ENCODE data around the gene PPM1H. TPM values are rescaled to one million over a fixed set of nuclear protein-coding genes. Genes with fewer than 3 reads are reported as not detected.

The PPM1H gene
- total and polyA plus RNA-seq, 10 of the 15 experiments (the other 5 are each of a cell fraction or from before 2014, with no cell fraction given), result 0.11 to 0.83 (median 0.49) TPM

DNA sequence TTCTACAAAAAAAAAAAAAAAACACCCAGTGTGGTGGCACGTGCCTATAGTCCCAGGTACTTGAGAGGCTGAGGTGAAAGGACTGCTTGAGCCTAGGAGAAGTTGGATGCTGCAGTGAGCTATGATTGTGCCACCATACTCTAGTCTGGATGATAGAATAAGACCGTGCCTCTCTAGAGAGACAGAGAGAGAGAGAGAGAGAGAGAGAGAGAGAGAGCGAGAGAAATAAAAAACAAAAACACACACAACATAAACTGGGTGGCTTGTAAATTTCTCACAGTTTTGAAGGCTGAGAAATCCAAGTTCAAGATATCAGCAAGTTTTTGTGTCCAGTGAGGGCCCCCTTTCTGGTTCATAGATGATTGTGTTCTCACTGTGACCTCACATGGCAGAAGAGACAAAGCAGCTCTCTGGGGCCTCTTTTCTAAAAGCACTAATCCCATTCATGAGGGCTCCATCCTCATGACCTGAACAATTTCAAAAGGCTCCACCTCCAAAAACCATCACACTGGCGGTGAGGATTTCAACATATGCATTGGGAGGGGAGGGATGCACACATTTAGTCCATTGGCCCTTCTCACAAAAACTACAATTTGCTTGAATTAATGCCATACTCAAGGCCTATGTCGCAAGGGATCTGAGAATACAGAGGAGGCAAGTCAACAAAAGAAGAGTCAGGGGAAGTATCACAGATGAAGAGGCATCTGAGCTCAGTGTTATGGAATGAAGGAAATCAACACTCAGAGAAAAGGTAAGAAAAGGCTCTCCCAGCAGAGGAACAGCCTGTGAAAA is 94.9 kb downstream of the PPM1H start:
- no peak for FAIRE-seq
- in situ Hi-C loops (cut with MboI), result no loop called here
- peaks cover 4% of the 10 kb centered on the region; the same call in 1 of the 2 replicates for H3K4me1 ChIP-seq (ENCODE audit: control insufficient read depth, insufficient read depth, low read length)
- ChIA-PET CTCF (no interaction called here), SMC1A (ENCODE audit: uncharacterized antibody, unreplicated experiment) (interaction anchor here (1.0 kb wide), 1 partner anchor 26 kb away, joined by 3 read pairs; no protein-coding TSS in a partner anchor), RAD21 (ENCODE audit: unreplicated experiment) (no interaction called here), POLR2A (no interaction called here)
- H3K4me3 ChIP-seq, result no peak overlapping the region
- no peak for ATAC-seq
- no peak overlapping the region for H3K27ac ChIP-seq (ENCODE audit: control insufficient read depth, insufficient read depth)
- no peaks in the 10 kb centered on the region for H3K36me3 ChIP-seq (ENCODE audit: control insufficient read depth in 2 of 2, insufficient read depth in 2 of 2, low read length in 1 of 2)
- DNase-seq (ENCODE audit: low read depth, low spot score), result no peak
- no TSS peak for BruUV-seq (replicated peaks)
- intact Hi-C loops (cut with micrococcal nuclease; ENCODE audit: unreplicated experiment), result no loop called here
- H2AFZ ChIP-seq (ENCODE audit: control insufficient read depth, low read depth, low read length), result no peak overlapping the region
- H3K27me3 ChIP-seq (replicated peaks in 1 of 2; ENCODE audit: control insufficient read depth in 2 of 2, insufficient read depth in 2 of 2, low read length in 1 of 2), result no peaks in the 10 kb centered on the region
- TF ChIP-seq ASH2L (IDR thresholded peaks at IDR 0.05; ENCODE audit: borderline replicate concordance, low read depth) (no peak), TCF3 (IDR thresholded peaks at IDR 0.05; ENCODE audit: borderline replicate concordance, insufficient read depth, low read depth, low read length) (no peak), KLF5 (IDR thresholded peaks at IDR 0.05; ENCODE audit: partially characterized antibody) (no peak), ZBED1 (IDR thresholded peaks at IDR 0.05; ENCODE audit: borderline replicate concordance) (no peak), NR2C2 (IDR thresholded peaks at IDR 0.05; ENCODE audit: borderline replicate concordance, control insufficient read depth, insufficient read length, low read depth) (no peak), TCF7 (IDR thresholded peaks at IDR 0.05; ENCODE audit: borderline replicate concordance) (no peak), IKZF1 (conservative IDR thresholded peaks at IDR 0.05) (no peak), EP300 (IDR thresholded peaks at IDR 0.05; ENCODE audit: borderline replicate concordance in 1 of 2, control insufficient read depth in 1 of 2, low read depth in 2 of 2, low read length in 2 of 2) (no peak), BCL11A (IDR thresholded peaks at IDR 0.05; ENCODE audit: low read depth, low read length) (no peak), MXI1 (IDR thresholded peaks at IDR 0.05; ENCODE audit: low read depth, low read length) (no peak), CBFB (IDR thresholded peaks at IDR 0.05; ENCODE audit: low read depth) (no peak), TAF1 (IDR thresholded peaks at IDR 0.05; ENCODE audit: borderline replicate concordance, low read depth, low read length) (no peak), HDAC6 (IDR thresholded peaks at IDR 0.05; ENCODE audit: unreplicated experiment) (no peak)
- TF ChIP-seq, protein P1, sequence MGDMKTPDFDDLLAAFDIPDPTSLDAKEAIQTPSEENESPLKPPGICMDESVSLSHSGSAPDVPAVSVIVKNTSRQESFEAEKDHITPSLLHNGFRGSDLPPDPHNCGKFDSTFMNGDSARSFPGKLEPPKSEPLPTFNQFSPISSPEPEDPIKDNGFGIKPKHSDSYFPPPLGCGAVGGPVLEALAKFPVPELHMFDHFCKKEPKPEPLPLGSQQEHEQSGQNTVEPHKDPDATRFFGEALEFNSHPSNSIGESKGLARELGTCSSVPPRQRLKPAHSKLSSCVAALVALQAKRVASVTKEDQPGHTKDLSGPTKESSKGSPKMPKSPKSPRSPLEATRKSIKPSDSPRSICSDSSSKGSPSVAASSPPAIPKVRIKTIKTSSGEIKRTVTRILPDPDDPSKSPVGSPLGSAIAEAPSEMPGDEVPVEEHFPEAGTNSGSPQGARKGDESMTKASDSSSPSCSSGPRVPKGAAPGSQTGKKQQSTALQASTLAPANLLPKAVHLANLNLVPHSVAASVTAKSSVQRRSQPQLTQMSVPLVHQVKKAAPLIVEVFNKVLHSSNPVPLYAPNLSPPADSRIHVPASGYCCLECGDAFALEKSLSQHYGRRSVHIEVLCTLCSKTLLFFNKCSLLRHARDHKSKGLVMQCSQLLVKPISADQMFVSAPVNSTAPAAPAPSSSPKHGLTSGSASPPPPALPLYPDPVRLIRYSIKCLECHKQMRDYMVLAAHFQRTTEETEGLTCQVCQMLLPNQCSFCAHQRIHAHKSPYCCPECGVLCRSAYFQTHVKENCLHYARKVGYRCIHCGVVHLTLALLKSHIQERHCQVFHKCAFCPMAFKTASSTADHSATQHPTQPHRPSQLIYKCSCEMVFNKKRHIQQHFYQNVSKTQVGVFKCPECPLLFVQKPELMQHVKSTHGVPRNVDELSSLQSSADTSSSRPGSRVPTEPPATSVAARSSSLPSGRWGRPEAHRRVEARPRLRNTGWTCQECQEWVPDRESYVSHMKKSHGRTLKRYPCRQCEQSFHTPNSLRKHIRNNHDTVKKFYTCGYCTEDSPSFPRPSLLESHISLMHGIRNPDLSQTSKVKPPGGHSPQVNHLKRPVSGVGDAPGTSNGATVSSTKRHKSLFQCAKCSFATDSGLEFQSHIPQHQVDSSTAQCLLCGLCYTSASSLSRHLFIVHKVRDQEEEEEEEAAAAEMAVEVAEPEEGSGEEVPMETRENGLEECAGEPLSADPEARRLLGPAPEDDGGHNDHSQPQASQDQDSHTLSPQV (IDR thresholded peaks at IDR 0.05), result no peak
- TF ChIP-seq, protein P2, sequence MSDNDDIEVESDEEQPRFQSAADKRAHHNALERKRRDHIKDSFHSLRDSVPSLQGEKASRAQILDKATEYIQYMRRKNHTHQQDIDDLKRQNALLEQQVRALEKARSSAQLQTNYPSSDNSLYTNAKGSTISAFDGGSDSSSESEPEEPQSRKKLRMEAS (IDR thresholded peaks at IDR 0.05; ENCODE audit: low read depth, low read length), result no peak
- TF ChIP-seq, protein P3, sequence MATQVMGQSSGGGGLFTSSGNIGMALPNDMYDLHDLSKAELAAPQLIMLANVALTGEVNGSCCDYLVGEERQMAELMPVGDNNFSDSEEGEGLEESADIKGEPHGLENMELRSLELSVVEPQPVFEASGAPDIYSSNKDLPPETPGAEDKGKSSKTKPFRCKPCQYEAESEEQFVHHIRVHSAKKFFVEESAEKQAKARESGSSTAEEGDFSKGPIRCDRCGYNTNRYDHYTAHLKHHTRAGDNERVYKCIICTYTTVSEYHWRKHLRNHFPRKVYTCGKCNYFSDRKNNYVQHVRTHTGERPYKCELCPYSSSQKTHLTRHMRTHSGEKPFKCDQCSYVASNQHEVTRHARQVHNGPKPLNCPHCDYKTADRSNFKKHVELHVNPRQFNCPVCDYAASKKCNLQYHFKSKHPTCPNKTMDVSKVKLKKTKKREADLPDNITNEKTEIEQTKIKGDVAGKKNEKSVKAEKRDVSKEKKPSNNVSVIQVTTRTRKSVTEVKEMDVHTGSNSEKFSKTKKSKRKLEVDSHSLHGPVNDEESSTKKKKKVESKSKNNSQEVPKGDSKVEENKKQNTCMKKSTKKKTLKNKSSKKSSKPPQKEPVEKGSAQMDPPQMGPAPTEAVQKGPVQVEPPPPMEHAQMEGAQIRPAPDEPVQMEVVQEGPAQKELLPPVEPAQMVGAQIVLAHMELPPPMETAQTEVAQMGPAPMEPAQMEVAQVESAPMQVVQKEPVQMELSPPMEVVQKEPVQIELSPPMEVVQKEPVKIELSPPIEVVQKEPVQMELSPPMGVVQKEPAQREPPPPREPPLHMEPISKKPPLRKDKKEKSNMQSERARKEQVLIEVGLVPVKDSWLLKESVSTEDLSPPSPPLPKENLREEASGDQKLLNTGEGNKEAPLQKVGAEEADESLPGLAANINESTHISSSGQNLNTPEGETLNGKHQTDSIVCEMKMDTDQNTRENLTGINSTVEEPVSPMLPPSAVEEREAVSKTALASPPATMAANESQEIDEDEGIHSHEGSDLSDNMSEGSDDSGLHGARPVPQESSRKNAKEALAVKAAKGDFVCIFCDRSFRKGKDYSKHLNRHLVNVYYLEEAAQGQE (IDR thresholded peaks at IDR 0.05; ENCODE audit: low read depth, low read length), result no peak
- H4K20me1 ChIP-seq (ENCODE audit: control insufficient read depth, insufficient read depth), result no peaks in the 10 kb centered on the region
- H3K9me3 ChIP-seq (replicated peaks; ENCODE audit: control insufficient read depth, insufficient read depth, low read length), result no peaks in the 10 kb centered on the region; the same call in 2 of the 3 replicates
- WGBS (ENCODE audit: insufficient coverage, insufficient replicate concordance, low lambda C conversion rate, missing lambda C conversion rate), result 44% methylated on average over 3 of the region's 5 CpGs
- H3K79me2 ChIP-seq (ENCODE audit: control insufficient read depth, insufficient read depth, low read length), result no peaks in the 10 kb centered on the region
- H3K9ac ChIP-seq (ENCODE audit: control insufficient read depth, insufficient read depth, low read length), result no peak overlapping the region
- no peak overlapping the region for H3K4me2 ChIP-seq (ENCODE audit: control insufficient read depth, insufficient read depth)

Measured in GM12878 (cell line).